ENCODE data around the gene SARS1.
"Not testable (repeated sequence)": the region's sequence is repeated elsewhere in the genome, so short reads cannot be mapped to it uniquely, and the experiment has no call there.

Gene SARS1, protein sequence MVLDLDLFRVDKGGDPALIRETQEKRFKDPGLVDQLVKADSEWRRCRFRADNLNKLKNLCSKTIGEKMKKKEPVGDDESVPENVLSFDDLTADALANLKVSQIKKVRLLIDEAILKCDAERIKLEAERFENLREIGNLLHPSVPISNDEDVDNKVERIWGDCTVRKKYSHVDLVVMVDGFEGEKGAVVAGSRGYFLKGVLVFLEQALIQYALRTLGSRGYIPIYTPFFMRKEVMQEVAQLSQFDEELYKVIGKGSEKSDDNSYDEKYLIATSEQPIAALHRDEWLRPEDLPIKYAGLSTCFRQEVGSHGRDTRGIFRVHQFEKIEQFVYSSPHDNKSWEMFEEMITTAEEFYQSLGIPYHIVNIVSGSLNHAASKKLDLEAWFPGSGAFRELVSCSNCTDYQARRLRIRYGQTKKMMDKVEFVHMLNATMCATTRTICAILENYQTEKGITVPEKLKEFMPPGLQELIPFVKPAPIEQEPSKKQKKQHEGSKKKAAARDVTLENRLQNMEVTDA

DNA sequence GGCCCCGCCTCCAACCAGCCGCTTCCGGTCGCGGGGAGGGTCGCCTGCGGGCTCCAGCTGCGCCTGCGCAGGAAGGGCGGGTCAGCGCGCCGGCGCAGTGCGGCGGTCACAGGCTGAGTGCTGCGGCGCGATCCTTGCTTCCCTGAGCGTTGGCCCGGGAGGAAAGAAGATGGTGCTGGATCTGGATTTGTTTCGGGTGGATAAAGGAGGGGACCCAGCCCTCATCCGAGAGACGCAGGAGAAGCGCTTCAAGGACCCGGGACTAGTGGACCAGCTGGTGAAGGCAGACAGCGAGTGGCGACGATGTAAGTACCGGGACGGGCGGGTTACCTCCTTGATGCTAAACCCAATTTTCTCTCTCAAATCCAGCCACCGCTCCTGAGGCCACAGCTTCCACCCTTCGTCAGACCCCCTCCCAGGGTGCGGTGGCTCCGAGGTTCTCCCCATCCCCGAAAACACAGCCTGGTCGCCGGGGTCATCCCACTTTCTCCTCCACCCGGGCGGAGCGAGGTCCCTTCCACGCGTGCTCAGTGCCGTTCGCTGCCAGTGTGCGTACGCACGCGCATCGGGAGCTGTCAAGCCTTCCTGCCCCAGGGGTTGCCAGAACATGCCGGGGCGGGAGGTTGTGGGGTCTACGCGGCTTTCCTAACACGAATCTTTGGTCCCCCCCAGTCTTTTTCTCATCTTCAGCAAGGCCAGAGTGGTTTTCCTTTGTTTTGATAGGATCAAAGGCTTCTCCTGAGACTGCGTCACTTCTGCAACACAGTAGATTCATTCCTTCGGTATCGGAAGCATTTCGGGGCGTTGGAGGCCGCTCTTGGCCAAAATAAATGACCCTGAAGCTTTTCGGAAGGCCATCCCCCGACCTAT is at the start of gene SARS1:
Gene SARS1, plus strand, starts transcription at position 95 of the 870 bp plus-strand sequence. Its CDS starts 75 bp downstream, at position 170.
- Mint-ChIP-seq H3K27ac (peak within 1 kb of the TSS; percentile 96), H3K4me1 (ENCODE audit: low read depth) (peaks cover 33% of the 10 kb centered on the region), H3K4me3 (peak within 1 kb of the TSS; percentile 93), H3K9me3 (no peaks in the 10 kb centered on the region), H3K36me3 (ENCODE audit: low read depth) (peaks cover 37% of the 10 kb centered on the region), H3K27me3 (no peaks in the 10 kb centered on the region)

DNA sequence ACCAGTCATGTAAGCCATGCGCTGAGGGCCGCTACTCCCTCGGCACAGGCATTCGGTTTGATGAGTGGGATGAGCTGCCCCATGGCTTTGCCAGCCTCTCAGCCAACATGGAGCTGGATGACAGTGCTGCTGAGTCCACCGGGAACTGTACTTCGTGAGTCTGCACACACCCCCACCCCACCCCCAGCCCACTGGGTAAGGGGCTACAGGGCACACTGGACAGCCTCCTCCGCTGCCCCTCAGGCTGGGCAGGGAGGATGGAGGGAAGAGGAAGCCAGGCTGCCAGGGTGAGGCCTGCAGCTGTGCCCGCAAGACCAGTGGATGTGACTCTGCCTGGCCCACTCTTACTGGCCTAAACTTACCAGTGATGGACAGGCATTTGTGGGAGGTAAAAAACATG is 49.2 kb upstream of the SARS1 start:
- no peaks in the 10 kb centered on the region for H3K9me3 Mint-ChIP-seq
- no peaks in the 10 kb centered on the region for H3K27me3 Mint-ChIP-seq
- no peaks in the 10 kb centered on the region for H3K36me3 Mint-ChIP-seq (ENCODE audit: low read depth)
- peaks cover 24% of the 10 kb centered on the region for H3K4me1 Mint-ChIP-seq (ENCODE audit: low read depth)
- H3K4me3 Mint-ChIP-seq: no peak overlapping the region
- H3K27ac Mint-ChIP-seq: no peak overlapping the region

DNA sequence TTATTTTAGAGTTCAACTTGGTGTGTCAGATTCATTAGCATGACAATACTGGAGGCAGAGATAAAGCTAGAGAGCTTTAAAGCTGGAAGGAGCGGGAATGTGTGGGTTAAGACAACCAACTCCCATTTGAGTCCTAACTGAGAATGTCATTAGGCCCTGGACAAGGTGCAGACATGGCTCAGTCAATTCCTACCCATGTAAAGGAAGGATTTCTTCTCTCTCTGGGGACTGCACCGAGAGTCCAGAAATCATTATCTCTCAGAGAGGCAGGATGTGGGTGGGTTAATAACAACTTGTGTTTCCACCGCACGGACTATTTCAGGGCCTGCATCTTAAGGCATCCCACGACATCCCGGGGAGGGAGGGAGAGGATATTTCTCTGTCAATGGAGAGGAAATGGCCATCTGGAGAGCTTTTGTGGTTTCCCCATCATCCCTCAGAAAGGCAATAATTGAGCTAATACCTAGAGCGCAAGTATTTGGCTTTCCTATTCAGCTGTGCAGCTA is 46.7 kb upstream of the SARS1 start:
- no peak overlapping the region for H3K4me3 Mint-ChIP-seq
- no peaks in the 10 kb centered on the region for H3K27me3 Mint-ChIP-seq
- H3K36me3 Mint-ChIP-seq (ENCODE audit: low read depth): no peaks in the 10 kb centered on the region
- peaks cover 18% of the 10 kb centered on the region for H3K4me1 Mint-ChIP-seq (ENCODE audit: low read depth)
- H3K27ac Mint-ChIP-seq: no peak overlapping the region
- no peaks in the 10 kb centered on the region for H3K9me3 Mint-ChIP-seq

DNA sequence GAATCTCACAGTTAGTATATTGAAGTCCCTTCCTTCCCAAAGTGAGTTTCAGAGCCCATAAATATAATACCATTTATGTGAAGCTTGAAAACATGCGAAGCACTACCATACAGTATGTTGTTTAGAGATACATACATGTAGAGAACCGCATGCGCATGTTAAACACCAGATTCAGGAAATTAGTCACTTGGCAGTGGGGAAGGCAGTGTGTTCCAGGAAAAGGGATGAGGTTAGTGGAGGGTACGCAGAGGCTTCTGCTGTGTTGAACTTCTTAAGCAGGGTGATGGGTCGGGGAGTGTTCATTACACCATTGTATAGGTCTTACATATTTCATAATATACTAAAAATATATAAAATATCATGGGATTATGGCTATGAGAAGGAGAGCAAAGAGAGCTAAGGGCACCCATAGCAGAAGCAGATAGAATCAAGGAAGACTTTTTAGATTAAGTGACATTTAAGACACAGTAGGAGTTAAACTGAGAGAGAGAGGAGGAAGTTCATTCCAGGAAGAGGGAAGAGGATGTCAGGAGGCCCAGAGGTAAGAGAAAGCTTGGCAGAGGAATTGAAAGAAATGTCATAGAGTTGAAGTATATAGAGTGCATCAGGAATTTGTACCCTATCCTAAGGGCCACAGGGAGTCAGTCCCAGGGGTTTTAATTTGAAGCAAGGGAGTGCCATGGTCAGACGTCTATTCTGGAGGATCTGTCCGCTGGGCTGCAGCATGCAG is 43.5 kb upstream of the SARS1 start:
- Mint-ChIP-seq H3K27ac (no peak overlapping the region), H3K9me3 (no peaks in the 10 kb centered on the region), H3K4me3 (no peak overlapping the region), H3K4me1 (ENCODE audit: low read depth) (no peaks in the 10 kb centered on the region), H3K27me3 (no peaks in the 10 kb centered on the region), H3K36me3 (ENCODE audit: low read depth) (no peaks in the 10 kb centered on the region)

DNA sequence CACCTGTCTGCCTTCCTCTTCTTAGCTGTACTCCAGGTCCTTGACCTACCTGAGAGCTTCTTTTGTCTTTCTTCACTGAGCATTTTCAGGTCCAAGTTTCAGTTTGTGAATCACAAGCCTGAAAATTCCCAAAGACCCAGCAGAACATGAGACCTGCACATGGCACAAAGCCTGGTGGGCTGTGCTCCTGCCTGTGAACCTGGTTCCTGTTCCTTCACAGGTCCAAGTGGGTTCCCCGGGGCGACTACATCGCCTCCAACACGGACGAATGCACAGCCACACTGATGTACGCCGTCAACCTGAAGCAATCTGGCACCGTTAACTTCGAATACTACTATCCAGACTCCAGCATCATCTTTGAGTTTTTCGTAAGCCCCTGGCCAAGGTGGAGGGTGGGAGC is 42.1 kb upstream of the SARS1 start:
- Mint-ChIP-seq H3K4me1 (ENCODE audit: low read depth) (no peaks in the 10 kb centered on the region), H3K27ac (no peak overlapping the region), H3K36me3 (ENCODE audit: low read depth) (no peaks in the 10 kb centered on the region), H3K9me3 (no peaks in the 10 kb centered on the region), H3K27me3 (no peaks in the 10 kb centered on the region), H3K4me3 (no peak overlapping the region)

DNA sequence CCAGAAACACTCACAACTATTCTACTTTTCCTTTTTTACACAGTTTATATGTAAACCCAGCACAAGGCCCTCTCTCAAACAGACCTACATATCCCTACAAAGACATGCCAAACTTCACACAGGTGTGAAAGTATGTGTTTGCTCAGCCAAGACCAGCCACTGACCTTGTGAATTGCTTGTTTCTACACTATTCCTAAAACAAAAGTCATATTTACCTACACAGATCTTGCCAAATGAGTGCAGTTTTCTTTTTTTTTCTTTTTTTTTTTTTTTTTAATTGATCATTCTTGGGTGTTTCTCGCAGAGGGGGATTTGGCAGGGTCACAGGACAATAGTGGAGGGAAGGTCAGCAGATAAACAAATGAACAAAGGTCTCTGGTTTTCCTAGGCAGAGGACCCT is 37.4 kb upstream of the SARS1 start:
- not testable (repeated sequence) for H3K27ac Mint-ChIP-seq; H3K36me3 Mint-ChIP-seq (ENCODE audit: low read depth); H3K27me3 Mint-ChIP-seq; H3K4me1 Mint-ChIP-seq (ENCODE audit: low read depth); H3K9me3 Mint-ChIP-seq; H3K4me3 Mint-ChIP-seq

DNA sequence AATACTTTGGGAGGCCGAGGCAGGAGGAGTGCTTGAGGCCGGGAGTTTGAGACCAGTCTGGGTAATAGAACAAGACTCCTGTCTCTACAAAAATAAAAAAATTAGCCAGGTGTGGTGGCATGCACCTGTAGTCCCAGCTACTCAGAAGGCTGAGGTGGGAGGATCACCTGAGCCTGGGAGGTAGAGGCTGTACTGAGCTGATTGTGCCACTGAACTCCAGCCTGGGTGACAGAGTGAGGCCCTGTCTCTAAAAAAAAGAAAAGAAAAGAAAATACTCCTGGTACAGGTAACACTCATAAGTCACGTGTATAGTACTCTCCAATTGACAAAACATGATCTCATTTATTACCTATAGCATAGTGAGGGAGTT is 33.0 kb upstream of the SARS1 start:
- not testable (repeated sequence) for H3K9me3 Mint-ChIP-seq; H3K27me3 Mint-ChIP-seq; H3K4me3 Mint-ChIP-seq; H3K4me1 Mint-ChIP-seq (ENCODE audit: low read depth); H3K36me3 Mint-ChIP-seq (ENCODE audit: low read depth); H3K27ac Mint-ChIP-seq

DNA sequence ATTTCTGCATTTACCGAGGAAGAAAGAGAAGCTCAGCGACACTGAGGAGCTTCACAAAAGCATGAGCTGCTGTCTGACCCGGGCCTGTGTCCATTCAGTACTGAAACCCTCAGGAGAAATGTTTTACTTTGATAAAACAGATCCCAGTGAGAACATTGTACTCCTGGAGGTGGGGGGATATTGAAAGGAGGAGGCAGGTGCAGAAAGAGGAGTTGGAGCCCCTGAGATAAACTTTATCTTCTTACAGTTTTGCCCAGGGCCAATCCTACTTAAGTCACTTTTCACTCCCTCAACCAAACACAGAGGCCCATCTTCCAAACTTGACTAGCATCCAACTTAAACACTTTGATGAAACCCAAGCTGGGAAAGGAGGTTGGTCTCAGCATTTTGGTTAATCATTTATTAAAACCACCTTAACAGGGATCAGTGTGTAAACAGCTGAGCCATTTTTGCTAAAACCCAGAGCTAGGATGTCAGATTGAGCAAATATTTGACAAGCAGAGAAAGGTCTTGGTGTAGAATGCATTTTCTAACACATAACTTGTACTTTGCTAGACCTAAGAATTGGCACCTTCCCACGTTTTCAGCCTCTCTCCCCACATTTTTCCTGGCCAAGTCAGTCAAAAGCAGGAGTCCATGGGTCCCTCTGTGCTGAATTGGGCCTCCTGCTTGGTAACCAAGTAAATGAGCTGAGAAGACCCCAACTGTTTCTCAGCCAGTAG is 32.5 kb upstream of the SARS1 start:
- Mint-ChIP-seq H3K4me1 (ENCODE audit: low read depth) (no peaks in the 10 kb centered on the region), H3K9me3 (no peaks in the 10 kb centered on the region), H3K27me3 (no peaks in the 10 kb centered on the region), H3K36me3 (ENCODE audit: low read depth) (no peaks in the 10 kb centered on the region), H3K4me3 (no peak overlapping the region), H3K27ac (no peak overlapping the region)

DNA sequence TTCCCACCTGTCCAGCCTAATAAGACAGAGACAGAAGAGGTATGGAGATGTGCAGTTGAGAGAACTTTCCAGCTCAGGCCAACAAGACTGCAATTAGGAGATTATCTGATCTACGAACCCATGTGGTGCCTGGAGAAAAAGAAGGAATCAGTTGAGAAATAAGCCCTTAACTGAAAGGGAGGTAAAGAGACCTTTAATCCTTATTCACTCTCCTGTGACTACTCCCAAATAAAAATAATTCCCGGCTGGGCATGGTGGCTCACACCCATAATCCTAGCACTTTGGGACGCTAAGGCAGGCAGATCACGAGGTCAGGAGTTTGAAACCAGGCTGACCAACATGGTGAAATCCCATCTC is 31.9 kb upstream of the SARS1 start:
- no peak overlapping the region for H3K4me3 Mint-ChIP-seq
- H3K27ac Mint-ChIP-seq: no peak overlapping the region
- H3K4me1 Mint-ChIP-seq (ENCODE audit: low read depth): no peaks in the 10 kb centered on the region
- no peaks in the 10 kb centered on the region for H3K9me3 Mint-ChIP-seq
- H3K27me3 Mint-ChIP-seq: no peaks in the 10 kb centered on the region
- no peaks in the 10 kb centered on the region for H3K36me3 Mint-ChIP-seq (ENCODE audit: low read depth)

DNA sequence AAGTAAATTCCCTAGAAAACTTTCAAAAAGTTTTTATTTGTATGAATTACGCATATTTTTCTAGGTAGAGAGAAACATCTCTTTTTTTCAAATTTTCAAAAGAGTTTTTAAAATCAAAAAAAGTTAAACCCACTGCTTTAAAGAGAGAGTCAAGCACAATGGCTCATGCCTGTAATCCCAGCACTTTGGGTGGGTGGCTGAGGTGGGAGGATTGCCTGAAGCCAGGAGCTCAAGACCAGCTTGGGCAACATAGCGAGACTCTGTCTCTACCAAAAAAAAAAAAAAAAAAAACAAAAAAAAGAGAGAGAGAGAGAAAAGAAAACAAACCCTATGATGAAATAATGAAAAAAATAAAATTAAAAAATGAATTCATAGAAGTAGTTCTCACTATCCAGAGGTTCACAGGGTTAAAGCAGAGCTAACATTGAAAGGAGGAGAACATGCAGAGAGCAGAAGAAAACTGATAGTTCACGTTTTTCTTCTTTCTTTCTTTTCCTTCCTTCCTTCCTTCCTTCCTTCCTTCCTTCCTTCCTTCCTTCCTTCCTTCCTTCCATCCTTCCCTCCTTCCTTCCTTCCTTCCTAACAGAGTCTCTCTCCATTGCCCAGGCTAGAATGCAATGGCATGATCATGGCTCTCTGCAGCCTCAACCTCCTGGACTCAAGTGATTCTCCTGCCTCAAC is 30.5 kb upstream of the SARS1 start:
- Mint-ChIP-seq H3K27me3 (no peaks in the 10 kb centered on the region), H3K9me3 (no peaks in the 10 kb centered on the region), H3K27ac (no peak overlapping the region), H3K4me3 (no peak overlapping the region), H3K4me1 (ENCODE audit: low read depth) (no peaks in the 10 kb centered on the region), H3K36me3 (ENCODE audit: low read depth) (no peaks in the 10 kb centered on the region)

DNA sequence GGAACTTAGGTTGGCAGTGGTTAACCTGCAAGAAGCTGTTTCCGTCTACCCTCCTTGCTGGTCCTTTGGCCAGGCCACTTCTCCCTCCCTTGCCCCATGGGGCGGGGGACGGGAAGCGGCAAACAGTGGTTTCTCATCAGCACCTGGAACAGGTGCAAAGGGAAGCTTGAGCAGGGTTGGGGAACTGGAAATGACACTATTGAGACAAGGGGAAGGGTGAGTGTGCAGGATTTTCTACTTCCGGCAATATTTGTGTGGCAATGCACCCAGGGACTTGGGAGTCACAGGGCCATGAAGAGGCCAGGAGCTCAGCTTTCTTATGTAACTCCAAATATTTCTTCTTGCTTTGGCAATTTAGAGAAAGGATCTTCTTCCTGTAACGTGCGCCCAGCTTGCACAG is 29.0 kb upstream of the SARS1 start:
- no peaks in the 10 kb centered on the region for H3K4me1 Mint-ChIP-seq (ENCODE audit: low read depth)
- H3K9me3 Mint-ChIP-seq: no peaks in the 10 kb centered on the region
- no peaks in the 10 kb centered on the region for H3K27me3 Mint-ChIP-seq
- H3K27ac Mint-ChIP-seq: no peak overlapping the region
- no peaks in the 10 kb centered on the region for H3K36me3 Mint-ChIP-seq (ENCODE audit: low read depth)
- H3K4me3 Mint-ChIP-seq: no peak overlapping the region

DNA sequence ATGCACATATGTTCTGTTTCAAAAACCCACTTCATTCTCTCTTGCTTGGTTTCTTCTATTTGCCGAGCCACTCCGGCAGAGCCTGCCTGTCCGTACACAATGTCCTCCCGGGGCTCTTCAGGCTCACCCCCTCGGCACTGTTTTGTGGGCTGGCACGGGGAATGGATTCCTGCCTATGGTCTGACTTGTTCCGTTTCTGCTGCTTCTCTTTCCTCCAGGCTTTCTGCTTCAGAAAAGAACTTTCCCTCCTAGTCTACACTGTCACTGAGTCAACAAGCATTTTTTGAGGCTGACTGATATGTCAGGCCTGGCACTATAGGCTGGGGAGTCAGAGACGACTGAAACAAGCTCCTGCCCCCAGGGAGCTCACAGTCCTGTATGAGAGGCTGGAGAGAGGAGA is 28.4 kb upstream of the SARS1 start:
- no peak overlapping the region for H3K27ac Mint-ChIP-seq

DNA sequence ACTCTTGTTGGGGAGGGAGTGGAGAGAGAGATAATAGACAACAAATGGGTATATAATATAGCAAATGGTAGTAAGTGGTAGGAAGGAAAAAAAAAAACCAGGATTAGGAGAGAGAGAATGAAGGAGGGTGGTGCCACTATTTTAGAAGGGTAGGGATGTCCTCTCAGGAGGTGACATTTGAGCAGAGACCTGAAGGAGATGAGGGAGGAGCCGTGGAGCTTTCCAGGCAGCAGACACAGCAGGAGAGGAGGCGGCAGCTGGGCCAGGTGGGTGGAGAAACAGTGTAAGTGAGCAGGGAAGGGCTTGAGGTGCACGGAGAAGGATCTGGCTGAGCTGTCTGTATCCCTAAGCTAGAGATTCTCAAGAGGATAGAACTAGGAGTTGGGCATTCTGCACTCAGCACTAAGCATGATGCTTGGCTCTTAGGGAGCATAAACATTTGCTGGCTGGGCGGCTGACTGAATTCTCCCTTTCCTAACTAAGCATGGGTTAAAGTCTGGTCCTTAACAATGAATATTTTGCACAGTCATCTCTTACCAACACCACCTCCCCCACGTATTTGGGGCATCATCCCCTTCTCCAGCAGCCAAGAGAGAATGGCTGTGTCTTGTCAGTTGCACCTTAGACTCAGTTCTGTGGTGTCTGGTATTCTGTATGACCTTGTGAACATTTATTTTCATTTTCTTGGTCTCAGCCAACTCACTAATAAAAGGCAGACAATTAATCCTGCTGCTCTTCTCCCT is 27.6 kb upstream of the SARS1 start:
- Mint-ChIP-seq H3K9me3 (no peaks in the 10 kb centered on the region), H3K27me3 (no peaks in the 10 kb centered on the region), H3K4me3 (no peak overlapping the region), H3K36me3 (ENCODE audit: low read depth) (no peaks in the 10 kb centered on the region), H3K27ac (no peak overlapping the region), H3K4me1 (ENCODE audit: low read depth) (no peaks in the 10 kb centered on the region)

More for the DNA sequence above, 28.4 kb upstream of the SARS1 start:
- H3K4me1 Mint-ChIP-seq (ENCODE audit: low read depth): no peaks in the 10 kb centered on the region
- H3K27me3 Mint-ChIP-seq: no peaks in the 10 kb centered on the region
- no peak overlapping the region for H3K4me3 Mint-ChIP-seq
- no peaks in the 10 kb centered on the region for H3K36me3 Mint-ChIP-seq (ENCODE audit: low read depth)
- H3K9me3 Mint-ChIP-seq: no peaks in the 10 kb centered on the region

Data from stimulated activated naive CD8-positive, alpha-beta T cell treated with anti-CD3 and anti-CD28 coated beads, Interleukin-15, Interleukin-2, amounts not matched to agents 100 ng/mL and 50 ng/mL, for 24 hours (primary cell).